HepG2 (cell line): Measurements from ENCODE around the gene MIA. TPM values are rescaled to one million over a fixed set of nuclear protein-coding genes. Genes with fewer than 3 reads are reported as not detected.

Experiments used
- ATAC-seq: fragments of 200-7000 bp; cut with Tn5 transposase; 3 replicates; pipeline ENCODE4 v1.9.1; 2020; ENCODE audit warnings: mild to moderate bottlenecking, moderate library complexity
- BruUV-seq: library from RNA; stranded (reverse); fragments of 400-500 nt; replicated peaks from 2 replicates; lab custom pipeline; 2021; lab: Mats Ljungman, UMichigan
- CTCF ChIA-PET: fragments of 300-600 bp; formaldehyde crosslinking; extraction: SDS; loops from one replicate; lab custom pipeline; 2021; ENCODE audit warnings: low total read pairs, inconsistent platforms, low intra/inter-chr PET ratio; lab: Yijun Ruan, JAX
- POLR2A ChIA-PET: fragments of 350-600 bp; sonication (Branson Sonifier 250); formaldehyde crosslinking; loops from one replicate; lab custom pipeline; 2020; ENCODE audit warnings: antibody characterized with exemption, inconsistent platforms; lab: Yijun Ruan, JAX
- DNase-seq: peaks from one replicate; pipeline ENCODE4 v3.0.0-alpha.2; 2015; ENCODE audit warnings: low spot score
- FAIRE-seq: peaks from 3 replicates; lab custom pipeline; 2011; peaks lifted over from hg19 to GRCh38; lab: Jason Lieb, UNC
- H2AFZ ChIP-seq: one replicate; pipeline ENCODE4 v1.6.1; 2011; ENCODE audit warnings: low read length, inconsistent platforms
- H3K27ac ChIP-seq: fragments of 300-600 bp; 3 replicates; pipeline ENCODE4 v1.8.0; 2011; ENCODE audit warnings: mixed run types, mild to moderate bottlenecking, mixed read lengths, low read length, inconsistent platforms; ENCODE audit not compliant: insufficient read depth; ENCODE audit errors: extremely low read length
- H3K27me3 ChIP-seq, 2 experiments: fragments of 200-600 bp in 1 of 2; 2 replicates in 1 of 2; 3 replicates in 1 of 2; pipeline versions ENCODE4 v1.6.0 to v1.8.0; 2011; ENCODE audit warnings: low read length in 2 of 2, mild to moderate bottlenecking in 2 of 2, moderate library complexity in 2 of 2, inconsistent platforms in 1 of 2; ENCODE audit not compliant: insufficient read depth in 2 of 2, control insufficient read depth in 1 of 2
- H3K36me3 ChIP-seq, 2 experiments: fragments of 200-600 bp in 1 of 2; replicated peaks in 1 of 2; 2 replicates in 1 of 2; 3 replicates in 1 of 2; pipeline versions ENCODE4 v1.5.1 to v1.8.0; 2011; ENCODE audit warnings: low read length in 2 of 2, inconsistent platforms in 1 of 2; ENCODE audit not compliant: insufficient read depth in 2 of 2, control insufficient read depth in 1 of 2
- H3K4me1 ChIP-seq: 2 replicates; pipeline ENCODE4 v1.5.1; 2012; ENCODE audit warnings: low read length, inconsistent platforms; ENCODE audit not compliant: insufficient read depth
- H3K4me2 ChIP-seq: 2 replicates; pipeline ENCODE4 v1.6.0; 2011; ENCODE audit warnings: low read depth, low read length, inconsistent platforms
- H3K4me3 ChIP-seq, 3 experiments: fragments of 200-600 bp in 1 of 3; sonication (generic), shearing (Covaris generic) in 1 of 3; replicated peaks in 1 of 3; 2 replicates each; pipeline ENCODE4 v1.5.1; 2011 to 2016; ENCODE audit warnings: low read length in 3 of 3, inconsistent platforms in 2 of 3, low read depth in 2 of 3, mild to moderate bottlenecking in 2 of 3, control low read depth in 1 of 3, mixed read lengths in 1 of 3; ENCODE audit not compliant: insufficient read depth in 1 of 3
- H3K79me2 ChIP-seq: one replicate; pipeline ENCODE4 v1.6.1; 2011; ENCODE audit warnings: low read length, inconsistent platforms; ENCODE audit not compliant: insufficient read depth
- H3K9ac ChIP-seq: 2 replicates; pipeline ENCODE4 v1.6.0; 2011; ENCODE audit warnings: mild to moderate bottlenecking, low read depth, low read length, inconsistent platforms; ENCODE audit not compliant: insufficient read depth
- H3K9me3 ChIP-seq: 2 replicates; pipeline ENCODE4 v1.5.1; 2012; ENCODE audit warnings: mild to moderate bottlenecking, low read length
- H4K20me1 ChIP-seq: 2 replicates; pipeline ENCODE4 v1.6.0; 2011; ENCODE audit warnings: inconsistent platforms, mild to moderate bottlenecking, low read length, moderate library complexity; ENCODE audit not compliant: insufficient read depth
- CENPBD1 ChIP-seq: sonication (generic); formaldehyde crosslinking; IDR thresholded peaks from 2 replicates; pipeline ENCODE4 v1.8.0; 2022; ENCODE audit warnings: missing genetic modification reagents, low read depth, mild to moderate bottlenecking, borderline replicate concordance
- MLX ChIP-seq: IDR thresholded peaks from 2 replicates; pipeline ENCODE4 v1.6.1; 2016
- NCOR1 ChIP-seq: fragments of 200-600 bp; sonication (generic); IDR thresholded peaks from 2 replicates; pipeline ENCODE4 v1.7.0; 2017; ENCODE audit warnings: antibody characterized with exemption, low read length, borderline replicate concordance
- NR1H2 ChIP-seq: sonication (generic); formaldehyde crosslinking; IDR thresholded peaks from 2 replicates; pipeline ENCODE4 v1.8.1; 2022; ENCODE audit warnings: low read depth, missing genetic modification reagents, borderline replicate concordance
- PRDM10 ChIP-seq: sonication (generic); formaldehyde crosslinking; IDR thresholded peaks from 2 replicates; pipeline ENCODE4 v1.4.0; 2020; ENCODE audit warnings: low read depth, missing genetic modification reagents
- RELA ChIP-seq: sonication (generic); formaldehyde crosslinking; IDR thresholded peaks from 2 replicates; pipeline ENCODE4 v1.4.0; 2020; ENCODE audit warnings: missing genetic modification reagents
- SOX13 ChIP-seq, 3 experiments: fragments of 450-650 bp in 1 of 3; sonication (generic) in 1 of 3; formaldehyde crosslinking in 1 of 3; IDR thresholded peaks in 2 of 3; conservative IDR thresholded peaks in 1 of 3; 2 replicates each; pipeline versions ENCODE4 v1.5.0 to v1.6.1; 2016 to 2020; ENCODE audit warnings: antibody characterized with exemption in 1 of 3, mild to moderate bottlenecking in 1 of 3, missing compliant biosample characterization in 1 of 3, missing genetic modification reagents in 1 of 3, moderate library complexity in 1 of 3
- ZBTB21 ChIP-seq: sonication (generic); formaldehyde crosslinking; IDR thresholded peaks from 2 replicates; pipeline ENCODE4 v1.4.0; 2020; ENCODE audit warnings: missing genetic modification reagents
- ZBTB38 ChIP-seq: sonication (generic); formaldehyde crosslinking; IDR thresholded peaks from 2 replicates; pipeline ENCODE4 v1.5.1; 2020; ENCODE audit warnings: mild to moderate bottlenecking, missing genetic modification reagents
- WGBS: methylation state at CpG from one replicate; pipeline ENCODE4 v1.1.6; 2017; ENCODE audit warnings: low lambda C conversion rate; 5-methylcytosine and 5-hydroxymethylcytosine counted together
- in situ Hi-C: cut with HindIII; loops from 2 replicates; pipeline ENCODE4 v1.10.0; 2017; ENCODE audit warnings: low pct_unique_long_range_greater_than_20kb; ENCODE audit not compliant: extremely low pct_ligation_motif_present
- intact Hi-C: fragments of 100-400 bp; cut with micrococcal nuclease; formaldehyde crosslinking; loops from one replicate; pipeline ENCODE4 v1.10.0; 2022; ENCODE audit not compliant: unreplicated experiment
- polyA plus RNA-seq, 8 experiments: library from polyadenylated mRNA; depleted of rRNA in 3 of 8; stranded (reverse) in 7 of 8; unstranded in 1 of 8; fragments of >200 nt; fragmentation: Illumina TruSeq in 4 of 8; extraction: Trizol in 4 of 8; gene quantifications; 2 replicates each; pipeline versions ENCODE4 v1.2.1 to v1.2.3, GENCODE V29; 2011 to 2016; ENCODE audit warnings: low read depth in 4 of 8, missing spikeins in 1 of 8, mixed read lengths in 1 of 8; ENCODE audit not compliant: insufficient read depth in 1 of 8
- total RNA-seq, 5 experiments: library from RNA; depleted of rRNA; stranded (reverse); fragments of >200 nt; fragmentation: Illumina TruSeq; extraction: Trizol; gene quantifications; 2 replicates each; pipeline ENCODE4 v1.2.3, GENCODE V29; 2016; ENCODE audit warnings: low read depth in 1 of 5
- TF ChIP-seq, protein P1 (sequence below): sonication (generic); formaldehyde crosslinking; IDR thresholded peaks from 2 replicates; pipeline ENCODE4 v1.5.0; 2020; ENCODE audit warnings: missing genetic modification reagents
- TF ChIP-seq, protein P2 (sequence below): sonication (generic); formaldehyde crosslinking; IDR thresholded peaks from 2 replicates; pipeline ENCODE4 v1.4.0; 2020; ENCODE audit warnings: missing genetic modification reagents

MIA gene
- total and polyA plus RNA-seq, 2 of the 13 experiments (the other 11 are each of a cell fraction or from before 2014, with no cell fraction given): 0.61 TPM; not detected in 1

GRCh38 chr19:40747536-40747935, 27.8 kb upstream of the MIA start:
- DNase-seq: no peak
- CTCF ChIA-PET: no interaction called here
- Histone ChIP-seq H3K27me3 (no peaks in the 10 kb centered on the region; a peak in 1 of 5 replicates), H3K4me1 (peaks cover 55% of the 10 kb centered on the region), H4K20me1 (no peaks in the 10 kb centered on the region), H3K9ac (no peak overlapping the region), H2AFZ (no peak overlapping the region), H3K79me2 (peaks cover 28% of the 10 kb centered on the region), H3K27ac (no peak overlapping the region), H3K4me2 (no peak overlapping the region), H3K36me3 (no peaks in the 10 kb centered on the region; a peak in 2 of 5 replicates), H3K9me3 (no peaks in the 10 kb centered on the region), H3K4me3 (no peak overlapping the region)
- no TSS peak for BruUV-seq
- FAIRE-seq: no peak
- POLR2A ChIA-PET: interaction anchor here (0.8 kb wide), 1 partner anchor 30 kb away, joined by 3 read pairs; the partner anchor contains the start of gene ITPKC
- TF ChIP-seq CENPBD1 (CRISPR knock-in tag): no peak
- TF ChIP-seq, protein P1, sequence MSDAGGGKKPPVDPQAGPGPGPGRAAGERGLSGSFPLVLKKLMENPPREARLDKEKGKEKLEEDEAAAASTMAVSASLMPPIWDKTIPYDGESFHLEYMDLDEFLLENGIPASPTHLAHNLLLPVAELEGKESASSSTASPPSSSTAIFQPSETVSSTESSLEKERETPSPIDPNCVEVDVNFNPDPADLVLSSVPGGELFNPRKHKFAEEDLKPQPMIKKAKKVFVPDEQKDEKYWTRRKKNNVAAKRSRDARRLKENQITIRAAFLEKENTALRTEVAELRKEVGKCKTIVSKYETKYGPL: no peak
- no peak for TF ChIP-seq PRDM10 (CRISPR knock-in tag)
- TF ChIP-seq RELA (CRISPR knock-in tag): no peak
- no peak for TF ChIP-seq ZBTB38
- TF ChIP-seq, protein P2, sequence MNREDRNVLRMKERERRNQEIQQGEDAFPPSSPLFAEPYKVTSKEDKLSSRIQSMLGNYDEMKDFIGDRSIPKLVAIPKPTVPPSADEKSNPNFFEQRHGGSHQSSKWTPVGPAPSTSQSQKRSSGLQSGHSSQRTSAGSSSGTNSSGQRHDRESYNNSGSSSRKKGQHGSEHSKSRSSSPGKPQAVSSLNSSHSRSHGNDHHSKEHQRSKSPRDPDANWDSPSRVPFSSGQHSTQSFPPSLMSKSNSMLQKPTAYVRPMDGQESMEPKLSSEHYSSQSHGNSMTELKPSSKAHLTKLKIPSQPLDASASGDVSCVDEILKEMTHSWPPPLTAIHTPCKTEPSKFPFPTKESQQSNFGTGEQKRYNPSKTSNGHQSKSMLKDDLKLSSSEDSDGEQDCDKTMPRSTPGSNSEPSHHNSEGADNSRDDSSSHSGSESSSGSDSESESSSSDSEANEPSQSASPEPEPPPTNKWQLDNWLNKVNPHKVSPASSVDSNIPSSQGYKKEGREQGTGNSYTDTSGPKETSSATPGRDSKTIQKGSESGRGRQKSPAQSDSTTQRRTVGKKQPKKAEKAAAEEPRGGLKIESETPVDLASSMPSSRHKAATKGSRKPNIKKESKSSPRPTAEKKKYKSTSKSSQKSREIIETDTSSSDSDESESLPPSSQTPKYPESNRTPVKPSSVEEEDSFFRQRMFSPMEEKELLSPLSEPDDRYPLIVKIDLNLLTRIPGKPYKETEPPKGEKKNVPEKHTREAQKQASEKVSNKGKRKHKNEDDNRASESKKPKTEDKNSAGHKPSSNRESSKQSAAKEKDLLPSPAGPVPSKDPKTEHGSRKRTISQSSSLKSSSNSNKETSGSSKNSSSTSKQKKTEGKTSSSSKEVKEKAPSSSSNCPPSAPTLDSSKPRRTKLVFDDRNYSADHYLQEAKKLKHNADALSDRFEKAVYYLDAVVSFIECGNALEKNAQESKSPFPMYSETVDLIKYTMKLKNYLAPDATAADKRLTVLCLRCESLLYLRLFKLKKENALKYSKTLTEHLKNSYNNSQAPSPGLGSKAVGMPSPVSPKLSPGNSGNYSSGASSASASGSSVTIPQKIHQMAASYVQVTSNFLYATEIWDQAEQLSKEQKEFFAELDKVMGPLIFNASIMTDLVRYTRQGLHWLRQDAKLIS (CRISPR knock-in tag): no peak
- TF ChIP-seq NCOR1: no peak
- TF ChIP-seq MLX (CRISPR knock-in tag): no peak
- TF ChIP-seq SOX13 (IDR thresholded peaks at IDR 0.05): no peak
- TF ChIP-seq SOX13 (CRISPR knock-in tag; conservative IDR thresholded peaks at IDR 0.05 in 1 of 2, IDR thresholded peaks at IDR 0.05 in 1 of 2): no peak
- TF ChIP-seq ZBTB21 (CRISPR knock-in tag): no peak
- TF ChIP-seq NR1H2 (CRISPR knock-in tag): no peak
- no peak for ATAC-seq
- in situ Hi-C loops (no loop called here), intact Hi-C loops (no loop called here)
- WGBS: 88% methylated on average over 7 of the region's 7 CpGs
